Spleen (tissue), 7 donors: ENCODE results near the gene KIAA1328.

ENCODE experiments used
- POLR2A ChIP-seq, 3 donors: fragments of 450-650 bp; IDR thresholded peaks; one replicate each; pipeline ENCODE4 v1.5.1; 2017; ENCODE audit warnings: antibody characterized with exemption in 3 of 3, mild to moderate bottlenecking in 1 of 3
- TF ChIP-seq, protein P1 (sequence below), 11 experiments: fragments of 200-600 bp in 7 of 11; fragments of 450-650 bp in 4 of 11; sonication (generic) in 4 of 11; IDR thresholded peaks in 8 of 11; conservative IDR thresholded peaks in 3 of 11; 1 replicate in 7 of 11; 2 replicates in 4 of 11; pipeline versions ENCODE4 v1.4.0 to v1.8.0; 2016 to 2021; ENCODE audit warnings: antibody characterized with exemption in 11 of 11, inconsistent platforms in 4 of 11, mild to moderate bottlenecking in 1 of 11
- donor health status: DM: no; HTN: no; CAD: no; lungs with moderate emphysema.
- donor health status: DM: no; HTN: no; CAD: no.
- donor health status: DM: no; HTN: no; CAD: no.

DNA sequence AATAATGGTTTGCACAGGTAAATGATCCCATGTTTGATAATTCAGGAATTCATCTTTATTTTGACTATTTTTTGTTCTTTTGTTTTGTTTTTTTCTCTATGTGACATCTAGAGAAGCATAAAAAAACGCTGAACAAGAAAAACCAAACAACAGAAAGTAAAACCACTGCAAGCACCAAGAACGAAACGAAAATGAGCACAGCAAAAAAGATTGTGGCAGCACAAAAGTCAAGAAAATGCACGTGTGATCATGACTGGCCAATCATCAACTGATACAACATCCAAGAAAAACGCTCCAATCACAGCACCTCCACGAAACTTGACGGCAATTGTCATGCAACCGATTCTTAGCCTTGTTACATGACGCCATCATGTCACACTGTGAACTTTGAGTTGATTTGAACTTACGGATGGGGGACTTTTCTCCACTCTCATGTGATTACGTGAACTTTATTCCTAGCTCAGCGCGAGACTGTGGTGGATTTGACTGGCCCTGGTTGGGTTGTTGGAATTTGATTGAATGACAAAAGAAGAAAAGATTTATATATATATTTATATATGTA, 417.9 kb downstream of the KIAA1328 start:
- TF ChIP-seq, protein P1, sequence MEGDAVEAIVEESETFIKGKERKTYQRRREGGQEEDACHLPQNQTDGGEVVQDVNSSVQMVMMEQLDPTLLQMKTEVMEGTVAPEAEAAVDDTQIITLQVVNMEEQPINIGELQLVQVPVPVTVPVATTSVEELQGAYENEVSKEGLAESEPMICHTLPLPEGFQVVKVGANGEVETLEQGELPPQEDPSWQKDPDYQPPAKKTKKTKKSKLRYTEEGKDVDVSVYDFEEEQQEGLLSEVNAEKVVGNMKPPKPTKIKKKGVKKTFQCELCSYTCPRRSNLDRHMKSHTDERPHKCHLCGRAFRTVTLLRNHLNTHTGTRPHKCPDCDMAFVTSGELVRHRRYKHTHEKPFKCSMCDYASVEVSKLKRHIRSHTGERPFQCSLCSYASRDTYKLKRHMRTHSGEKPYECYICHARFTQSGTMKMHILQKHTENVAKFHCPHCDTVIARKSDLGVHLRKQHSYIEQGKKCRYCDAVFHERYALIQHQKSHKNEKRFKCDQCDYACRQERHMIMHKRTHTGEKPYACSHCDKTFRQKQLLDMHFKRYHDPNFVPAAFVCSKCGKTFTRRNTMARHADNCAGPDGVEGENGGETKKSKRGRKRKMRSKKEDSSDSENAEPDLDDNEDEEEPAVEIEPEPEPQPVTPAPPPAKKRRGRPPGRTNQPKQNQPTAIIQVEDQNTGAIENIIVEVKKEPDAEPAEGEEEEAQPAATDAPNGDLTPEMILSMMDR (IDR thresholded peaks at IDR 0.05 in 8 of 11, conservative IDR thresholded peaks at IDR 0.05 in 3 of 11) = no peak
- no peak for TF ChIP-seq POLR2A (IDR thresholded peaks at IDR 0.05)
